ENCODE data around the gene ZCCHC2. TPM values are rescaled to one million over a fixed set of nuclear protein-coding genes. Genes with fewer than 3 reads are reported as not detected.

The ZCCHC2 gene
- total RNA-seq, 1 donor from 2014 or later, result 8.7 TPM

DNA sequence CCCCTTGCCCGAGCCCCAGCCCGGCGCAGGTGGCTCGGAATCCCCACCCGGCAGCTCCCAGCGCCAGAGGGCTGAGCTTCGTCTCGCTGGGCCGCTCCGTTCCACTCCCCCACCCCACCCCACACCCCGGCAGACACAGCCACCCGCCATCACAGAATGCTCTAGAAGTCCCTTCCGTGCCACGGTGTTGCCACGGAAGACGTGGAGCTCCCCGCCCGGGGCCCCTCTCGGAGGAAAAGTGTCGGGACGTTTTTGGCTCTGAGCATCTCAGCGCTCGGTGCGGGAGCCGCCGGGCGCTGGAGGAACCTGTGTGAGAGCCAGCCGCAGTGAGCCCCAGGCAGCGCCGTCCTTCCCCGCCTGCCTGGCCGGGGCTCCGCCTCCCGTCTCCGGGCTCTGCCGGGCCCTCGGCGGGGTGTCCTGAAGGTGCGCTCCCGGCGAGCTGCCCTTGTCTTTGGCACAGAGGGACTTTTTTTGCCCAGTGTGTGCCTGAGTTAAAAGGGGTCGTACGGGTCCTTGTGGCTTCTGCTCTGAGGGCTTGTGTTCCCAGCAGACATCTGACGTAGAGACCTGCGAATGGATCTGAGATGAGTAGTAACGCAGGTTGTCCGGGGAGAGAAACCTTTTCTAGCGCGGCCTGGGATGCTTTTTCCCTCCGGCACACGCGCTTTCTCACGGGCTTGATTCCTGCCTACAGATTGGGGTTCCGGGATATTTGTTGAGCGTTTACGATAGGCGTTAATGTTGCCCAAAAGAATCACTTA is 1.8 kb downstream of the ZCCHC2 start:
- TF ChIP-seq, protein P1, sequence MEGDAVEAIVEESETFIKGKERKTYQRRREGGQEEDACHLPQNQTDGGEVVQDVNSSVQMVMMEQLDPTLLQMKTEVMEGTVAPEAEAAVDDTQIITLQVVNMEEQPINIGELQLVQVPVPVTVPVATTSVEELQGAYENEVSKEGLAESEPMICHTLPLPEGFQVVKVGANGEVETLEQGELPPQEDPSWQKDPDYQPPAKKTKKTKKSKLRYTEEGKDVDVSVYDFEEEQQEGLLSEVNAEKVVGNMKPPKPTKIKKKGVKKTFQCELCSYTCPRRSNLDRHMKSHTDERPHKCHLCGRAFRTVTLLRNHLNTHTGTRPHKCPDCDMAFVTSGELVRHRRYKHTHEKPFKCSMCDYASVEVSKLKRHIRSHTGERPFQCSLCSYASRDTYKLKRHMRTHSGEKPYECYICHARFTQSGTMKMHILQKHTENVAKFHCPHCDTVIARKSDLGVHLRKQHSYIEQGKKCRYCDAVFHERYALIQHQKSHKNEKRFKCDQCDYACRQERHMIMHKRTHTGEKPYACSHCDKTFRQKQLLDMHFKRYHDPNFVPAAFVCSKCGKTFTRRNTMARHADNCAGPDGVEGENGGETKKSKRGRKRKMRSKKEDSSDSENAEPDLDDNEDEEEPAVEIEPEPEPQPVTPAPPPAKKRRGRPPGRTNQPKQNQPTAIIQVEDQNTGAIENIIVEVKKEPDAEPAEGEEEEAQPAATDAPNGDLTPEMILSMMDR (IDR thresholded peaks at IDR 0.05; ENCODE audit: insufficient read depth, low read length, severe bottlenecking), result no peak
- Histone ChIP-seq H3K36me3 (ENCODE audit: control insufficient read depth, insufficient read depth, low read length) (no peaks in the 10 kb centered on the region), H3K4me3 (ENCODE audit: low read depth, low read length) (peak overlapping the region; percentile 93), H3K27me3 (ENCODE audit: control insufficient read depth, insufficient read depth, low read length) (no peaks in the 10 kb centered on the region)
- FAIRE-seq (no peak), DNase-seq (ENCODE audit: low read depth) (peak; percentile 41)

DNA sequence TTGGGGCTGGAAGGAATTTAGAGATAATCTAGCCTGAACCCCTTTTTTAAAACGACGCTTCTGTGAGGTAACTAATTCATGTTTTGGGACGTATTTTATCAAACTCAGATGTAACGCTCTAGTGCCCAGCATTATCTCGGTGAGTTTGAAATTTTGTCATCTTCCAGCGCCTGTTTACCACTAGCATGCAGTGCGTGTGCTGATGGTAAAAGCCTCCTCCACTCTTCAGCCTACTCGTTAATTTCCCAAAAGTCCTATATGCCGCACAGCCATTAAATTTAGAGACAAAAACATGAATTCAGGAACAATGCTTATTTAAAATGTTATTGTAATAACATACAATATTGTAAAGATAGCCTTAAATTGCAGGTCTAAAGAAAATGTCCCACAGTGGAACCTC is 2.8 kb downstream of the ZCCHC2 start:
- no peak for DNase-seq (ENCODE audit: low read depth)
- H3K36me3 ChIP-seq (ENCODE audit: control insufficient read depth, insufficient read depth, low read length), result no peaks in the 10 kb centered on the region
- FAIRE-seq, result no peak
- TF ChIP-seq, protein P1 (IDR thresholded peaks at IDR 0.05; ENCODE audit: insufficient read depth, low read length, severe bottlenecking), result no peak
- H3K27me3 ChIP-seq (ENCODE audit: control insufficient read depth, insufficient read depth, low read length), result no peaks in the 10 kb centered on the region
- H3K4me3 ChIP-seq (ENCODE audit: low read depth, low read length), result peak overlapping the region; percentile 93

DNA sequence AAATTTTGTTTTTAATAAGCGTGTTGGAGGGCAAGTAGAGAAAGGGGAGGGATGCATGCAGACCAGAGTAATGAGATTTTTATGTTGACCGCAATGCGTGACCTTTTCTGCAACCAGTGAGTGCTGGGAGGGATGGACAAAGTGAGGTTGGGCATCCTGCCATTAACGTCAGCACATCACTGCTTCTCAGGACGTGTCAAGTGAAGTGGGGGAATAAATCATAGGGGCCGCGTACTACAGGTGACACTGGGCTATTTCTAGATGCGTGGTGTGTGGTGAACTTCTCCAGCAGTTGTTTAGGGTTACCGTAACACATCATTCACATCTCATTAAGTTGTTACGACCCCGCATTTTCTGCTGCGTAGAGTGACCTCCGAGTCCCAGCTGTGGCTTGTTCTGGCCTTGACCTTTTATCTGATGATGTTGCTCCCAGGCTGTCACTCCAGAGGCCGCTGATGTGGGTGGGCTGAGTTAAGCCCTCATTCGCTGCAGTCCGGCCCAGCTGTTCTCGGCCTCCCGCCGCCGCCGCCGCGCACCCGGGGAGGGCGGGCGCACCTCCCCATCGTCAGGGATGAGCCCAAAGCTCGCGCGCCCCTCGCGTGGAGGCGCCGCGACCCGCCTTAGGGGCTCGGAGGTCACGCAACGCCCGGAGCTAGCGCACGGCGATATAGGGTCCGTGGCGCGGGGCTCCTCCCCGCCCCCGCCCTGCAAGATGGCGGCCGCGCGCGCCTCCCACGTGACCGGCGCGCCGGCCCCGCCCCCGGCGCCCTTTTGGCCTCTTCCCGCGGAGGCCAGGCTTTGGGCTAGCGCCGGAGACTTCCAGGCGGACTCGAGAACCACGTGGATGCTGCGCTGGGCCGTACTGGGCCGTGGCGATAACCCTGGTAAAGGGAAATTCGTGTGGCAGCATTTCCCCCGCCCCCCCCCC is 3.5 kb downstream of the ZCCHC2 start:
- TF ChIP-seq, protein P1 (IDR thresholded peaks at IDR 0.05; ENCODE audit: insufficient read depth, low read length, severe bottlenecking), result no peak
- FAIRE-seq (no peak), DNase-seq (ENCODE audit: low read depth) (peak; percentile 37)
- Histone ChIP-seq H3K4me3 (ENCODE audit: low read depth, low read length) (peak overlapping the region; percentile 93), H3K36me3 (ENCODE audit: control insufficient read depth, insufficient read depth, low read length) (no peaks in the 10 kb centered on the region), H3K27me3 (ENCODE audit: control insufficient read depth, insufficient read depth, low read length) (no peaks in the 10 kb centered on the region)

DNA sequence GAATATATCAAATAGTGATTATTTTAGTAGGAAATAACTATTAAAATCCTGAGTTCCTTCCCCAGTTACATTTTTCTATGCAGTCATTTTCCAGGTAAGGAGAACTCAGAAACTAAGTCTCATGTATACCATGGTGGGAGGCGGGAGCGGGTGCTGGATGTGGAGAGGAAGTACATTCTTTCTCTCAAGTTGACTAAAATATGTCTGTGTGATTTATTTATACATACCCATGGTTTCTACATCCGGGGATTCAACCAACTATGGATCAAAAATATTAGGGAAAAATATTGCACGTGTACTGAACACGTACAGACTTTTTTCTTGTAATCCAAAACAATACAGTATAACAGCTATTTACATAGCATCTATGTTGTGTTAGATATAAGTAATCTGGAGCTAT is 6.8 kb downstream of the ZCCHC2 start:
- no peaks in the 10 kb centered on the region for H3K27me3 ChIP-seq (ENCODE audit: control insufficient read depth, insufficient read depth, low read length)
- H3K36me3 ChIP-seq (ENCODE audit: control insufficient read depth, insufficient read depth, low read length), result no peaks in the 10 kb centered on the region
- TF ChIP-seq, protein P1 (IDR thresholded peaks at IDR 0.05; ENCODE audit: insufficient read depth, low read length, severe bottlenecking), result no peak
- H3K4me3 ChIP-seq (ENCODE audit: low read depth, low read length), result no peak overlapping the region
- no peak for FAIRE-seq
- no peak for DNase-seq (ENCODE audit: low read depth)

DNA sequence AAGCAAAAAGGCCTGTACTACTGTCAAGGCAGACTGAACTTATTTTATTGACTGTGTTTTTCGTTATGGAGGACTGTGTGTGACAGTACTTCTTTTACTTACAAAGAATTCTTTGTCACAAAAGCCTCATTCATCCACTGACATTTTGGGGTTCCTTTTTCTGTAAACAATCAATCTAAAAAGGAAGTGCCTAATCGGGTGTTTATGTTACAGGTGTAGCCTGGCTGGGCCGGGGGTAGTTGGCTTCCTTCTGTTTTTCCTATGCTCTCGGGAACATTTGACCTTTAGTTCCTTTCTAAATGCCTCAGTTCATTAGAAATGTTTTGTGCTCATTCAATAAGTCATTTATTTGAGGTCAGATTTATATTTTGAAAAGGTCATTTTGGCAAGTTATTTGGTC is 8.3 kb downstream of the ZCCHC2 start:
- TF ChIP-seq, protein P1 (IDR thresholded peaks at IDR 0.05; ENCODE audit: insufficient read depth, low read length, severe bottlenecking), result no peak
- DNase-seq (ENCODE audit: low read depth), result no peak
- FAIRE-seq, result no peak

More for the DNA sequence above, 8.3 kb downstream of the ZCCHC2 start:
- no peak overlapping the region for H3K4me3 ChIP-seq (ENCODE audit: low read depth, low read length)
- H3K36me3 ChIP-seq (ENCODE audit: control insufficient read depth, insufficient read depth, low read length), result no peaks in the 10 kb centered on the region
- H3K27me3 ChIP-seq (ENCODE audit: control insufficient read depth, insufficient read depth, low read length), result no peaks in the 10 kb centered on the region
